ENCODE measurements around the gene VPS39.
"Not testable (repeated sequence)": the region's sequence is repeated elsewhere in the genome, so short reads cannot be mapped to it uniquely, and the experiment has no call there.

The VPS39 gene

GRCh38 chr15:42207674-42208579 is at the start of gene VPS39:
TSS of gene VPS39 (minus strand) at chr15:42208304. CDS start at chr15:42208153, 151 bp downstream.
- in situ Hi-C loops (cut with MboI; ENCODE audit: low sequenced_read_pairs): no loop called here
- Histone ChIP-seq H3K27me3 (ENCODE audit: low read depth) (no peaks in the 10 kb centered on the region), H3K36me3 (replicated peaks) (peaks cover 13% of the 10 kb centered on the region), H3K9me3 (no peaks in the 10 kb centered on the region), H3K4me3 (peak within 1 kb of the TSS; percentile 85), H3K4me1 (peaks cover 18% of the 10 kb centered on the region)
- DNase-seq (ENCODE audit: low spot score in 2 of 2): peak; percentile 83 to 93

GRCh38 chr15:42253300-42253699 is 45.2 kb upstream of the VPS39 start:
- no peak overlapping the region for H3K4me3 ChIP-seq
- DNase-seq (ENCODE audit: low spot score in 2 of 2): no peak
- H3K27me3 ChIP-seq (ENCODE audit: low read depth): no peaks in the 10 kb centered on the region
- 0 out of 2 replicates have a peak, but pooled peaks cover 5% of the 10 kb centered on the region for H3K9me3 ChIP-seq
- no peaks in the 10 kb centered on the region for H3K4me1 ChIP-seq
- H3K36me3 ChIP-seq (replicated peaks): peaks cover 11% of the 10 kb centered on the region
- in situ Hi-C loops (cut with MboI; ENCODE audit: low sequenced_read_pairs): no loop called here

DNA sequence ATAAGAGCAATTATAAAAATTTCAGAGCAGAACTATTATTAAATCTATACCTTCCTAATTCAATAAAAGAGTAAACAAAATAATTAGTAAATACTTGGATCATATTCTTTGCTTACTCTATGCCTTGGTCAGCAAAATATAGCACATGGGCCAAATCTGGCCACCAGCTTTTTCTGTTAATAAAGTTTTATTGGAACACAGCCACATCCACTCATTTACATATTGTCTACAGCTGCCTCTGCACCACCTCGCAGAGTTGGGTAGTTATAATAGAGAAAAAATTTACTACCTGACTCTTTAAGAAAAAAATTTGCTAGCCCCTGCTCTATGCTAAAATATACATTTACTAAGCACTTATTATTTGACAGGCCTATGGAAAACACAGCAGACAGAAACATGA is 32.7 kb upstream of the VPS39 start:
- Histone ChIP-seq H3K36me3 (replicated peaks) (peaks cover 18% of the 10 kb centered on the region), H3K27me3 (ENCODE audit: low read depth) (no peaks in the 10 kb centered on the region)
- in situ Hi-C loops (cut with MboI; ENCODE audit: low sequenced_read_pairs): no loop called here

GRCh38 chr15:42239528-42240182 is 31.6 kb upstream of the VPS39 start:
- H3K36me3 ChIP-seq (replicated peaks): peaks cover 21% of the 10 kb centered on the region

More for the DNA sequence above, 32.7 kb upstream of the VPS39 start:
- Histone ChIP-seq H3K4me1 (no peaks in the 10 kb centered on the region), H3K4me3 (no peak overlapping the region), H3K9me3 (no peaks in the 10 kb centered on the region)
- DNase-seq (ENCODE audit: low spot score in 2 of 2): no peak

GRCh38 chr15:42233107-42233506 is 25.0 kb upstream of the VPS39 start:
- Histone ChIP-seq H3K4me1 (no peaks in the 10 kb centered on the region; the same call in 1 of the 2 replicates), H3K9me3 (no peaks in the 10 kb centered on the region), H3K4me3 (no peak overlapping the region), H3K36me3 (replicated peaks) (peaks cover 14% of the 10 kb centered on the region), H3K27me3 (ENCODE audit: low read depth) (no peaks in the 10 kb centered on the region)
- in situ Hi-C loops (cut with MboI; ENCODE audit: low sequenced_read_pairs): no loop called here
- DNase-seq (ENCODE audit: low spot score in 2 of 2): no peak

More at GRCh38 chr15:42239528-42240182, 31.6 kb upstream of the VPS39 start:
- H3K4me1 ChIP-seq: no peaks in the 10 kb centered on the region
- no peaks in the 10 kb centered on the region for H3K27me3 ChIP-seq (ENCODE audit: low read depth)
- H3K4me3 ChIP-seq: no peak overlapping the region
- no peaks in the 10 kb centered on the region for H3K9me3 ChIP-seq
- DNase-seq (ENCODE audit: low spot score in 2 of 2): no peak
- in situ Hi-C loops (cut with MboI; ENCODE audit: low sequenced_read_pairs): no loop called here

GRCh38 chr15:42232606-42233005 is 24.5 kb upstream of the VPS39 start:
- H3K36me3 ChIP-seq (replicated peaks): peaks cover 18% of the 10 kb centered on the region
- H3K4me3 ChIP-seq: no peak overlapping the region
- no peaks in the 10 kb centered on the region for H3K9me3 ChIP-seq
- no peak for DNase-seq (ENCODE audit: low spot score in 2 of 2)
- in situ Hi-C loops (cut with MboI; ENCODE audit: low sequenced_read_pairs): no loop called here
- no peaks in the 10 kb centered on the region; the same call in 1 of the 2 replicates for H3K4me1 ChIP-seq
- H3K27me3 ChIP-seq (ENCODE audit: low read depth): no peaks in the 10 kb centered on the region

GRCh38 chr15:42231088-42231487 is 23.0 kb upstream of the VPS39 start:
- Histone ChIP-seq H3K27me3 (ENCODE audit: low read depth) (no peaks in the 10 kb centered on the region), H3K9me3 (no peaks in the 10 kb centered on the region), H3K36me3 (replicated peaks) (peaks cover 25% of the 10 kb centered on the region), H3K4me3 (no peak overlapping the region), H3K4me1 (no peaks in the 10 kb centered on the region; the same call in 1 of the 2 replicates)
- no peak for DNase-seq (ENCODE audit: low spot score in 2 of 2)
- in situ Hi-C loops (cut with MboI; ENCODE audit: low sequenced_read_pairs): no loop called here

DNA sequence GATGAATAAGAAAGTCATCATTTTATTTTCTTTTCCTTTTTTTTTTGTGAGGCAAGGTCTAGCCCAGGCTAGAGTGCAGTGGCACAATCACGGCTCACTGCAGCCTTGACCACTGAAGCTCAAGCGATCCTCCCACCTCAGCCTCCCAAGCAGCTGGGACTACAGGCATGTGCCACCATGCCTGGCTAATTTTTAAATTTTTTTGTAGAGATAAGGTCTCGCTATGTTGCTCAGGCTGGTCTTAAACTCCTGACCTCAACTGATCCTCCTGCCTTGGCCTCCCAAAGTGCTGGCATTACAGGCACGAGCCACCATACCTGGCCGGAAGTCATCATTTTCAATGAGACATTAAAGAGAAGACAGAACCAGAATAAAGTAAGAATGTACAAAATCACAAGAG is 20.9 kb upstream of the VPS39 start:
- in situ Hi-C loops (cut with MboI; ENCODE audit: low sequenced_read_pairs); DNase-seq (ENCODE audit: low spot score in 2 of 2); H3K9me3 ChIP-seq; H3K27me3 ChIP-seq (ENCODE audit: low read depth); H3K4me1 ChIP-seq; H3K4me3 ChIP-seq: not testable (repeated sequence)
- peaks cover 26% of the 10 kb centered on the region for H3K36me3 ChIP-seq (replicated peaks)

DNA sequence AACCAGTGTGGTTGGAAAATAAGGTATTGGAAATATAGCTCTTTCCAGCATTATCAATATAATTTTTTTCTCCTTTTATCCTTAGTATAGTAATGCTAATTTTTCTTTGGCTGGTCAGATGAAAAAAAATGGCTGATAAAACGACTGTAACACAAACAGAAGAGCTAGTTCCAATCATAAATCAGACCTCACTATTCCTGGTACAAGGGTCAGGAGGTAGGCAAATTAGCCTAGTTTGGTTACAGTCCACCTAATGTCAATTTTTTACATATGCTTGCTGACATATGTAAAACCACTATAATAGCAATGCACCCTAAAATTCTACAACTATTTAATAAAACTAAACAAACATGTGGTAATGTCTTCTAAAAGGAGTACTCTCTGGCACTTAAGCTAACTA is 19.9 kb upstream of the VPS39 start:
- DNase-seq (ENCODE audit: low spot score in 2 of 2): no peak
- Histone ChIP-seq H3K27me3 (ENCODE audit: low read depth) (no peaks in the 10 kb centered on the region), H3K36me3 (replicated peaks) (peaks cover 26% of the 10 kb centered on the region), H3K4me3 (no peak overlapping the region), H3K9me3 (no peaks in the 10 kb centered on the region), H3K4me1 (no peaks in the 10 kb centered on the region; the same call in 1 of the 2 replicates)
- in situ Hi-C loops (cut with MboI; ENCODE audit: low sequenced_read_pairs): no loop called here

DNA sequence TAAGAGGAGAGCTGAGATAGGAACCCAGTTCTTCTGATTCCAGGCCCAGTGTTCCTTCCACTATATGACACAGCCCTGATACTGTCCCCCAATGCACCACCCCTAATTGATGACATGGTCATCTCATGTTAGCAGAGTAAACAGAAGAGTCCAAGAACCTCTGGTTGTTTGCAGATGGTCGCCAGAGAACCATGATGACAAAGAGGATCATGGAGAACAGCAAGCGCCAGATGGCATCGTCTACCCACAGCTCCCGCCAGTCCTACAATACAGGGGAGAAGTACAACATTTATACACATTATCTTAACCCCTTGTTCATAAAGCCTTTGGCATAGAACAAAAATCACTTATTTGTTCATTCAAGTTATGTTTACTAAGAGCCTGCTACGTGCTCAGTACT is 18.5 kb upstream of the VPS39 start:
- Histone ChIP-seq H3K4me3 (no peak overlapping the region), H3K27me3 (ENCODE audit: low read depth) (no peaks in the 10 kb centered on the region), H3K9me3 (no peaks in the 10 kb centered on the region), H3K36me3 (replicated peaks) (peaks cover 26% of the 10 kb centered on the region), H3K4me1 (no peaks in the 10 kb centered on the region; the same call in 1 of the 2 replicates)
- DNase-seq (ENCODE audit: low spot score in 2 of 2): no peak
- in situ Hi-C loops (cut with MboI; ENCODE audit: low sequenced_read_pairs): no loop called here

- Histone ChIP-seq H3K4me3 (no peak overlapping the region), H3K36me3 (replicated peaks) (peaks cover 40% of the 10 kb centered on the region), H3K27me3 (ENCODE audit: low read depth) (no peaks in the 10 kb centered on the region), H3K4me1 (no peaks in the 10 kb centered on the region; the same call in 1 of the 2 replicates), H3K9me3 (no peaks in the 10 kb centered on the region)
- no peak for DNase-seq (ENCODE audit: low spot score in 2 of 2)
- in situ Hi-C loops (cut with MboI; ENCODE audit: low sequenced_read_pairs): no loop called here
Observed at GRCh38 chr15:42220216-42220615, 12.1 kb upstream of the VPS39 start.

- Histone ChIP-seq H3K9me3 (no peaks in the 10 kb centered on the region), H3K27me3 (ENCODE audit: low read depth) (no peaks in the 10 kb centered on the region), H3K36me3 (replicated peaks) (peaks cover 35% of the 10 kb centered on the region), H3K4me1 (peaks cover 5% of the 10 kb centered on the region), H3K4me3 (no peak overlapping the region)
- DNase-seq (ENCODE audit: low spot score in 2 of 2): no peak
- in situ Hi-C loops (cut with MboI; ENCODE audit: low sequenced_read_pairs): no loop called here
Observed at GRCh38 chr15:42218953-42219592, 11.0 kb upstream of the VPS39 start.

DNA sequence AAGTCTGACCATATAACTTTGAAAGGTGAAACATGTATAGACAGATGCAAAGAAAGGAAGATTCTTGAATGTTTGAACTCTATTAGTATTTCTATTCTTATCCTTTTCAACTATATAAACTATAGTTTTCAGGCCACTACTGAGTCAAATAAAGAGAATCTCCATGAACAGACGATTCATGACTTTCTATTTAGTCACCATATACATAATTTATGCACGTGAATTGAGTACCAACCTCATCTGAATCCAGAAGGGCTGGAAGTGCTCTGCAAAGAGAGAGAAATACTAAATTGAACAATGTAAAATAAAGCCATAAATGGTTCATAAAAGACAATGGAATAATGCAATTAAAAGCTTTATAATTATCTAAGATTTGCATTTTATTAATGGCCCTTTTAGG is 9.5 kb upstream of the VPS39 start:
- Histone ChIP-seq H3K4me1 (peaks cover 18% of the 10 kb centered on the region), H3K9me3 (no peaks in the 10 kb centered on the region), H3K36me3 (replicated peaks) (peaks cover 35% of the 10 kb centered on the region), H3K4me3 (no peak overlapping the region), H3K27me3 (ENCODE audit: low read depth) (no peaks in the 10 kb centered on the region)
- DNase-seq (ENCODE audit: low spot score in 2 of 2): no peak
- in situ Hi-C loops (cut with MboI; ENCODE audit: low sequenced_read_pairs): no loop called here
